ENCODE data around the gene OSMR.
A peak's percentile ranks its signal among the peaks of the same experiment; 100 is the strongest.

The OSMR gene

GRCh38 chr5:38845526-38846378 lies at the start of gene OSMR:
OSMR (plus strand) TSS chr5:38846012; CDS start chr5:38869045, 23,033 bp downstream.
- TF ChIP-seq, protein P1, sequence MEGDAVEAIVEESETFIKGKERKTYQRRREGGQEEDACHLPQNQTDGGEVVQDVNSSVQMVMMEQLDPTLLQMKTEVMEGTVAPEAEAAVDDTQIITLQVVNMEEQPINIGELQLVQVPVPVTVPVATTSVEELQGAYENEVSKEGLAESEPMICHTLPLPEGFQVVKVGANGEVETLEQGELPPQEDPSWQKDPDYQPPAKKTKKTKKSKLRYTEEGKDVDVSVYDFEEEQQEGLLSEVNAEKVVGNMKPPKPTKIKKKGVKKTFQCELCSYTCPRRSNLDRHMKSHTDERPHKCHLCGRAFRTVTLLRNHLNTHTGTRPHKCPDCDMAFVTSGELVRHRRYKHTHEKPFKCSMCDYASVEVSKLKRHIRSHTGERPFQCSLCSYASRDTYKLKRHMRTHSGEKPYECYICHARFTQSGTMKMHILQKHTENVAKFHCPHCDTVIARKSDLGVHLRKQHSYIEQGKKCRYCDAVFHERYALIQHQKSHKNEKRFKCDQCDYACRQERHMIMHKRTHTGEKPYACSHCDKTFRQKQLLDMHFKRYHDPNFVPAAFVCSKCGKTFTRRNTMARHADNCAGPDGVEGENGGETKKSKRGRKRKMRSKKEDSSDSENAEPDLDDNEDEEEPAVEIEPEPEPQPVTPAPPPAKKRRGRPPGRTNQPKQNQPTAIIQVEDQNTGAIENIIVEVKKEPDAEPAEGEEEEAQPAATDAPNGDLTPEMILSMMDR (conservative IDR thresholded peaks at IDR 0.05): peak; percentile 20; the same call in 1 of the 2 replicates
- TF ChIP-seq ZFX (IDR thresholded peaks at IDR 0.05): peak; percentile 74
- H3K27ac ChIP-seq: peak within 1 kb of the TSS; percentile 72

DNA sequence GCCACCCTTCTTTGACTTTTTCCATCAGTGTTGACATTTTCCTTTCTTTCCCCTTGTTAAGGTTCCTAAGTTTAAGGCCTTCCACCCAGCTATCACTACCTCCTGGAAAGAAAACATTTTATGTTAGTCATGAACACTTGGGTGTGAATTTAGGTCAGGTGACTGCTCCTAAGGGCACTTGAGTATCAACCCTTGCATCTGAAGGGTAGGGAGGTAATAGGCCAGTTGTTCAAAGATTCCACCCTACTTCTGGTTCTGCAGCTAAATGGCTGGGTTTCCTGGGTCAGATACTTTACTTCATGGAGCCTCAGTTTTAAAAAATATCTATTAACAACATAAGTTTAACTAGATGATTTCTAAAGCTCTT lies 49.1 kb upstream of the OSMR start:
- no peak overlapping the region for H3K27ac ChIP-seq
- TF ChIP-seq ZFX (IDR thresholded peaks at IDR 0.05): no peak
- TF ChIP-seq, protein P1 (conservative IDR thresholded peaks at IDR 0.05): no peak

DNA sequence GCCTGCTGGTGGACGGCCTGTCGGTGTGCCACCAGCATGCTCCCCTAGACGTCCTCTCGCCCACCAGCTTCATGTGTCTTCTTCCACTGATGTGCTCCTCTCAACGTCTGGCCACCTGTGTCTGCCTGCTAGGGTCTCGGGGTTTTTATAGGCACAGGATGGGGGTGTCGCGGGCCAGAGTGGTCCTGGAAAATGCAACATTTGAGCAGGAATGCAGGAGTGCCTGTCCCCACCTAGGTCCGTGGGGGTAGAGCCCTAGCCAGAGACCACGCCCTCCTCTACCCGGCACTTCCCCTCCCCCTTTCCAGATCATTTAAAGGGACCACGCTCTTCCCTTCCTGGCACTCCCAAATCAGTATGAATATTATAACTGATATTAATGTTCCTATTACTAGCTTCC lies 48.0 kb upstream of the OSMR start:
- no peak overlapping the region for H3K27ac ChIP-seq
- TF ChIP-seq ZFX (IDR thresholded peaks at IDR 0.05): no peak
- TF ChIP-seq, protein P1 (conservative IDR thresholded peaks at IDR 0.05): no peak

- no peak for TF ChIP-seq ZFX (IDR thresholded peaks at IDR 0.05)
- TF ChIP-seq, protein P1 (conservative IDR thresholded peaks at IDR 0.05): no peak
- H3K27ac ChIP-seq: no peak overlapping the region
Observed at GRCh38 chr5:38799556-38800377, 46.0 kb upstream of the OSMR start.

DNA sequence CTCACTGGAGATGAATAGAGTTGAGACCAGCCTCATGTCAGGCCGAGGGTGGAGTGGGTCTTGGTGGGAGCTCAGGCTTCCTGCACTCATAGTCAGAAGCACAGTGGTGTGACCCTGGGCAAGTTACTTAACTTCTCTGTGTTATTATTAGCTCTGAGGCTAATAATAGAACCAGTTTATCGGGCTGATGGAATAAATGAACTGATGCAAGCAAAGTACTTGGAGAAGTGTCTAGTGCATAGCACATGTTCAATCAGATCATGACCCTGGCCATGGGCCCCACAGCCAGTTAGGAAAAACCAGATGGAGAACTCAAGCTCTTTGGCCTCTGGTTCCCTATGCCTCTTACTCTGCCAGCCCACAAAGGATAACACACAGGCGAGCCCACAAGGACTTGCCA lies 45.3 kb upstream of the OSMR start:
- H3K27ac ChIP-seq: no peak overlapping the region
- TF ChIP-seq, protein P1 (conservative IDR thresholded peaks at IDR 0.05): no peak
- no peak for TF ChIP-seq ZFX (IDR thresholded peaks at IDR 0.05)

DNA sequence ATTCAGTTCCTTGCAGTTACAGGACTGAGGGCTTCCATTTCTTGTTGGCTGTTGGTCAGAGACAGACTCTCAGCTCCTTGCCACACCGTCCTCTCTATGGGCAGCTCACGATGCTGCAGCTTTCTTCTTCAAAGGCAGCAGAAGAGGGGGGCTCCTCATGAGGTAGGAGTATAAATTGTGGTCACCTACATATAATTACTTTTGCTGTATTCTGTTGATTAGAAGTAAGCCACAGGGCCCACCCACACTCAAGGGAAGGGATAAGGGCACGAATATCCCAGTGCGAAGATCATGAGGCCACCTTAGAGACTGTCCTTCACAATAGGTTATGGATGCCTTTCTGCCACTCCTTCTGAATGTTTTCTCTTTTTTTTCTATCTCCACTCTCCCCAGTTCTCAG lies 43.7 kb upstream of the OSMR start:
- no peak overlapping the region for H3K27ac ChIP-seq
- TF ChIP-seq, protein P1 (conservative IDR thresholded peaks at IDR 0.05): no peak
- no peak for TF ChIP-seq ZFX (IDR thresholded peaks at IDR 0.05)

GRCh38 chr5:38803246-38803645 lies 42.6 kb upstream of the OSMR start:
- TF ChIP-seq, protein P1 (conservative IDR thresholded peaks at IDR 0.05): peak; percentile 21
- no peak for TF ChIP-seq ZFX (IDR thresholded peaks at IDR 0.05)
- no peak overlapping the region for H3K27ac ChIP-seq

Measured in C4-2B (cell line).